TTC549 (cell line): ENCODE measurements around the gene HBQ1.
"Not testable (repeated sequence)": the region's sequence is repeated elsewhere in the genome, so short reads cannot be mapped to it uniquely, and the experiment has no call there.

Experiments used
- FAIRE-seq: peaks from 2 replicates; lab custom pipeline; 2012; peaks lifted over from hg19 to GRCh38; lab: Jason Lieb, UNC

HBQ1 gene

GRCh38 chr16:176477-177382 lies 3.5 kb upstream of the HBQ1 start, which contains the start of gene HBA1:
Gene HBA1 (plus strand): TSS chr16:176680. CDS start chr16:176717, 37 bp downstream.
- FAIRE-seq: not testable (repeated sequence)

- no peak for FAIRE-seq
These were observed 2.9 kb upstream of the HBQ1 start for GRCh38 chr16:177394-177822.

- no peak for FAIRE-seq
These were observed 2.1 kb upstream of the HBQ1 start for GRCh38 chr16:177981-178667.

GRCh38 chr16:178668-179015 lies 1.6 kb upstream of the HBQ1 start:
- FAIRE-seq: no peak

- FAIRE-seq: no peak
These were observed 807 bp upstream of the HBQ1 start for GRCh38 chr16:179211-180092.

- no peak for FAIRE-seq
These were observed 664 bp downstream of the HBQ1 start for GRCh38 chr16:180681-181564.

- no peak for FAIRE-seq
These were observed 1.3 kb downstream of the HBQ1 start for GRCh38 chr16:181565-182021.

GRCh38 chr16:183005-183404 lies 2.7 kb downstream of the HBQ1 start:
- no peak for FAIRE-seq

- FAIRE-seq: no peak
These were observed 5.0 kb downstream of the HBQ1 start for GRCh38 chr16:185213-185612.

GRCh38 chr16:185691-186090 lies 5.4 kb downstream of the HBQ1 start:
- no peak for FAIRE-seq

GRCh38 chr16:187330-187729 lies 7.1 kb downstream of the HBQ1 start:
- no peak for FAIRE-seq

- FAIRE-seq: no peak
These were observed 8.4 kb downstream of the HBQ1 start for GRCh38 chr16:188674-189073.

GRCh38 chr16:189604-190186 lies 9.4 kb downstream of the HBQ1 start:
- no peak for FAIRE-seq

GRCh38 chr16:191831-192230 lies 11.6 kb downstream of the HBQ1 start:
- no peak for FAIRE-seq

- no peak for FAIRE-seq
These were observed 12.4 kb downstream of the HBQ1 start for GRCh38 chr16:192686-193085.

GRCh38 chr16:193441-193840 lies 13.2 kb downstream of the HBQ1 start:
- no peak for FAIRE-seq

- FAIRE-seq: no peak
These were observed 14.3 kb downstream of the HBQ1 start for GRCh38 chr16:194516-194915.

GRCh38 chr16:200388-200787 lies 20.1 kb downstream of the HBQ1 start:
- FAIRE-seq: no peak

- no peak for FAIRE-seq
These were observed 23.0 kb downstream of the HBQ1 start for GRCh38 chr16:203246-203645.

- not testable (repeated sequence) for FAIRE-seq
These were observed 23.8 kb downstream of the HBQ1 start for GRCh38 chr16:204046-204445.

- not testable (repeated sequence) for FAIRE-seq
These were observed 29.1 kb downstream of the HBQ1 start for GRCh38 chr16:209359-209758.
